GM18868 (cell line): ENCODE data around the gene ANKRD66.
A peak's percentile ranks its signal among the peaks of the same experiment; 100 is the strongest.
"Not testable (repeated sequence)": the region's sequence is repeated elsewhere in the genome, so short reads cannot be mapped to it uniquely, and the experiment has no call there.

Experiments used
- ATAC-seq: cut with Tn5 transposase; IDR thresholded peaks from one replicate; pipeline ENCODE4 v1.9.1; 2021; ENCODE audit warnings: mild to moderate bottlenecking, moderate library complexity; ENCODE audit not compliant: unreplicated experiment

The ANKRD66 gene

DNA sequence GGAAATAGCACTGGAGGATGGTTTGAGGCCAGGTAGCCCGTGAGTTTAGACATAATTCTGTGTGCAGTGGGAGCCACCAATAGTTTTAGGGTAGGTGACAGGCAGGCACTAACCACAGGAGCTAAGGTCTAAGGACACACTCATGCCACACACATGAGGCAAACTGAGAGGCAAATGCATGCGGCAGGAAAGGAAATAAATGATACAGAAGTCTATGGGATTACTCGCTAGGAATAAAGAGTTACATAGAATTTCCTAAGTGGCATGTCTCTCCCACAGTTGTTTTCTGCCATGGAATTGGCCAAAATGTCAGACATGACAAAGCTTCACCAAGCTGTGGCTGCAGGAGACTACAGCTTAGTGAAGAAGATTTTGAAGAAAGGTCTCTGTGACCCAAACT is 4.9 kb downstream of the ANKRD66 start:
- ATAC-seq = no peak

DNA sequence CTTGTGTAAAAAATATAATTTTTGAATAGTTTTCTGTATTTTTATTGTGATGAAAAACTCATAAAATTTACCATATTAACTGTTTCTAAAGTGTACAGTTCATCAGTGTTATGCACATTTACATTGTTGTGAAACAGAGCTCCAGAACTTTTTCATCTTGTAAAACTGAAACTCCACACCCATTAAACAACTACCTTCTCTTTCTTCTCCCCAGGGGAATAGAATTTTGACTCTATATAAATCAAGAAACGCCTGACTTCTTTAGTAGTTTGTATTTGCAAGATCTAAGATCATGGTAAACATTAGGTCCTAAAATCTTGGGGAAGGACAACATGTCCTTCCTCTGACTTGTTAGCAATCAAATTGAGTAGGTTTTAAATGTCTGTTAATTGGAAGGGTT is 9.1 kb downstream of the ANKRD66 start:
- ATAC-seq = no peak

DNA sequence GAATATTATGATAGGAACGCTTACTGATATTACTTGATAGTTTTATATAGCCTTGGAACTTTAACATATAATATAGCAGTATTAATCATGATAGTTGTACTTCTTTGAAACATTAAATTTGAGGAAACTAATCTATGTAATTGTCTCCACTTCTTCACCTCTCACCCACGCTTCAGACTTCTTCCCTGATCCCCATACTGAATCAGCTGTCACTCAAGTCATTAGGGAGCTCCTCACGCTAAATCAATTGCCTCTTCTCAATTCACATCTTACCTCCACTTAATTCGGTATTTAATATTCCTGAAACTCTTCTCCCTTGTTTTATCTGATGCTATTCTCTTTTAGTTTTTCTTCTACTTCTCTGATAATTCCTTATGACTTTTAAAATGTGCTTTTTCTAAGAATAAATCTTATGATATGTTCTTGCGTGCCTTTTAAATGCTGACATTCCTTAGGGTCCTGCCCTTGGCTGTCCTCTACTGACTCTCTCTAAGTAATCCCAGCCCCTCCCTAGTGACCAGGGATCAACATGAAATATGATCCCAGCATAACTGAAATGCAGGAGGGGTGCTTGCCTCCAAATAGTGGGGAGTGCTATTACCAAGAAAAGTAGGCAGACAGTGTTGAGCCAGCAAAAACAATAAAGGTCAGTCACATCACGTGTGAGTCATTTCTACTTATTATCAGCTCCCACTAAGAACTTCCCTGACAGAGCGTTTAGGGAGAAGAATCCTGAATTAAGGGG is 9.9 kb downstream of the ANKRD66 start:
- no peak for ATAC-seq

DNA sequence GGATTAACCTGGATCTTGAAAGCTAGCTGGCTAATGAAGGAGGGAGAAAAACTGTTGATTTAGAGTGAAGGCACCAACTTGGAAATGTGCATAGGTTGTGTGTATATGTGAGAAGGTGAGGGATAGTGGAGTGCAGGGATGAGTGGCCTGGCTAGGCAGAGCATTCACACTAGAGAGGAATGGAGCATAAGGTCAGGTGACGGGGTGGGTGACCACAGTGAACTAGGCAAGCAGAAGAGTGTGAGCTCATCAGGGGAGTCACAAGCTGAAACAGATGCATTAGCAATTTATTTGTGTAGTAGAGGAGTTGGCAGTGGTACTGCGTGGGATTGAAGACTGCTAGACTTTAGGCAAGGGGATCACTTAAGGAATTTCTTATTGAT is 10.5 kb downstream of the ANKRD66 start:
- ATAC-seq = no peak

DNA sequence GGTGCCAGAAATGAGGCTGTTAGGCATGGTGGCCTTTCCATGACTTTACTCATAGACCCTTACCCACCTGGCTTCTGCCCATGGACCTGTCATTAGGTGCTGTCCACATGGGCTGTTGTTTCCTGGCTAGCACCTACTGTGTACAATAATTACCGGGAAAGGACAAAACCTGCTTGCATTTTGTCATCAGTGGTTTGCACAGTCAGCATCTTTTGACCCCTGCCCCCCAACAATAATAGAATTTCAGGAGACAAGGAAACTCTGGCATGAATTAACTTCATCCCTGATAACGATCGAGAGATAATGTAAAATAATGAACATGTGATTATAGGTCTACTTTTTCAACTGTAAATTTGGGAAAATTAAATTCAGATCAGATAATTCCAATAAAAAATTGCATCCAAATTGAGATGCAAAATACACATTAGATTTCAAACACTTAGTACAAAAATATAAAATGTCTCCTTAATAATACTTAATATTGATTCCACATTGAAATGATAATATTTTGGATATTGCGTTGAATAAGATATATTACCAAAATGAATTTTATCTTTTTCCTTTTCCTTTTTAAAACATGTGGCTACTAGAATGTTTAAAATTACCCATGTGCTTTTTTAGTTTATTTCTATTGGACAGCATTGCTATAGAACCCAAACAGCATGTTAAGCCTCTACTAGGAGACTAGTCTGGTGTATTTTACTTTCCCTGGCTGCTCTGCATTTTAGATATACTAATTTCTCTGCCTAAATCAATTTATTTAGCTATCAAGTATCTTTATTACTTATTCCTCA is 12.4 kb downstream of the ANKRD66 start:
- ATAC-seq = no peak

DNA sequence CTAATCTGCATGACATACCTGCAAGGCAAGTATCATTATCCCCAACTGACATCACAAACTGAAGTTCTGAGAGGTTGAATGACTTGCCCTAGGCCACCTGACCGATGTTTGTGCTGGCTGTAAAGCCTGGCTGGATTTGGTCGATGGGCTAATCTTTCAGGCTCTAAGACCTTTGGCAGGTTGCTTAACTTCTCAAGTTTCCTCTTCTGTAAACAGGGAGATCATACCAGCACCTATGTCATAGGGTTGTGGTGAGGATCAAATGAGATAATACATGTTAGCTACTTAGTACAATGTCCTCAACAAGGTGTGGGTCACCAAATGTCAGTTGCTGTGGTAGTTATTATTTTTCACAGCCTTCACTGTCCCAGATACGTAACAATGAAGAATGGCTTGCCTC is 14.2 kb downstream of the ANKRD66 start:
- ATAC-seq = no peak

DNA sequence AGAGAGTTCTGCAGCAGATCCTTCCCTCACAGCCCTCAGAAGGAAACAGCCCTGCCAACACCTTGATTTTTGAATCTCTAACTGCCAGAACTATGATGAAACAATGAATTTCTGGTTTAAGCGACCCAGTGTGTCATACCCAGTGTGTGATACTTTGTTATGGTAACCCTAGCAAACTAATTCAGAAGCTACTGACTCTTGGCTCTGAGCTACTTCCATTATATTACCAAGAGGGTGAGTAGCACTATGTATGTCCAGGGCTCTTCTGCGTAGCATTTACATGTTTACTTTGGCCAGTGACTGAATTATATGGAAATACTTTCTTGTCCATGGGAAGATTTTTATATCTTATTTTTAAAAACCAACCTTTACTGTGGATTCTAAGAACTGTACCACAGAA is 16.7 kb downstream of the ANKRD66 start:
- no peak for ATAC-seq

DNA sequence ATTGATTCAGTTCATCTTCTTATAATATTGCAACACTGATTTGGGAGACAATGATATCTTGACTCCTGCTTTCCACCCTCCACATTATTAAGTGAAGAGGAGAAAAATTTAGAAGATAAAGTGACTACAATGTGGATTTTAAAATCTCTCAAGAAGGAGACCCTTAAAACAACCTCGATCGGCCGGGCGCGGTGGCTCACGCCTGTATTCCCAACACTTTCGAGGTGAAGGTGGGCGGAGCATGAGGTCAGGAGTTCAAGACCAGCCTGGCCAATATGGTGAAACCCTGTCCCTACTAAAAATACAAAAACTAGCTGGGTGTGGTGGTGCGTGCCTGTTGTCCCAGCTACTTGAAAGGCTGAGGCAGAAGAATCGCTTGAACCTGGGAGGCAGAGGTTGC is 17.5 kb downstream of the ANKRD66 start:
- ATAC-seq = not testable (repeated sequence)

DNA sequence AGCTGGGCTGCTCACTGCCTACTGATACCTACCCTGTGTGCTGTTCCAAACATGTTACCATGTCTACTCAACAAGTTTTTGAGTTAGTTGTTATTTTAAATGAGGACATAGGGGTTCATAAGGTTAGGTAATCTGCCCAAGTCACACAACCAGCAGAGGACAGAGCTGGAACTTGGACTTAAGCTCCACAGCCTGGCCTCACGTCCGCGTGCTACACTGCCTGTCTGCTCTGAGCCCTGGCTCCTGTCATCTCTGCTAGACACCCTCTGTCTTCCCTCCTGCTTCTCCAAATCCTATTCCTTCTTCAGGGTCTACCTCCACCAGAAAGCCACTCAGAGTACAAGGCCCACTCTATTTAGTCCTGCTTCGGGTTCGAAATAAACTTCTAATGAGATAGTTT is 18.2 kb downstream of the ANKRD66 start:
- no peak for ATAC-seq

DNA sequence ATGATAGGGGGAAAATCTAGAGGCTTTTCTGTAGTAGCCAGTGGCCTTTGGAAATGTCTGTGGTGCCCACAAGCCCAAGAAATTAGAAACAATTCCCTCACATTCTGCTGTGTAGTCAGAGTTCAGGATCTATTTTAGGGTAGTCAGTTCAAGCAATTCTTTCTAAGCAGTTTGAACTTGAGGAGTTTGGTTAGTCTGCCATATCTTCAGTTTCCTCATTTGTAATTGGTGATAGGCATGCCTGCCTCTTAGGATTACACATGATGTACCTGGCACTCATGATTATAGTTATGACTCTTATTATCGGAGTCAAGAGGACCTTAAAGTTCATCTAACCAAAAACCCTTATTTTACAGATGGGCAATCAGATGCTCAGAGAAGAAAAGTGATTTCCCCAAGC is 25.3 kb downstream of the ANKRD66 start:
- no peak for ATAC-seq

DNA sequence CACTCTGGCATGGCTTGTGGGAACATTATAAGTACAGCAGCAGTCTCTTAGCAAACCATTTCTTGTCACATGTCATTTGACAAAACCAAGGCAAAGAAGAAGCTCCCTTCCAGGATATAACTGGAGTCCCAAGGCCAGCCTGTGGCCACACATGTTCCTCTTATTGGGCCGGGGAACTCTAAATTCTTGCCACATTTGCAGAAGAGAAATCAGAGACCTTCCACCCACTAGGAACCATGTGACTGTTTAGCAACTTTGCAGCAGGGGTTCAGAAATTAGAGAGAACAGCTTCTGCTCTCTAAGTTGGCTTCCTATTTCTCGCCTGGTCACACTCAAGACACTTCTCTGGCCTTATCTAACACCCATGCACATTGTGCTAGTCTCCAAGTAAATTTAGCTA is 26.0 kb downstream of the ANKRD66 start:
- peak; percentile 77 for ATAC-seq

DNA sequence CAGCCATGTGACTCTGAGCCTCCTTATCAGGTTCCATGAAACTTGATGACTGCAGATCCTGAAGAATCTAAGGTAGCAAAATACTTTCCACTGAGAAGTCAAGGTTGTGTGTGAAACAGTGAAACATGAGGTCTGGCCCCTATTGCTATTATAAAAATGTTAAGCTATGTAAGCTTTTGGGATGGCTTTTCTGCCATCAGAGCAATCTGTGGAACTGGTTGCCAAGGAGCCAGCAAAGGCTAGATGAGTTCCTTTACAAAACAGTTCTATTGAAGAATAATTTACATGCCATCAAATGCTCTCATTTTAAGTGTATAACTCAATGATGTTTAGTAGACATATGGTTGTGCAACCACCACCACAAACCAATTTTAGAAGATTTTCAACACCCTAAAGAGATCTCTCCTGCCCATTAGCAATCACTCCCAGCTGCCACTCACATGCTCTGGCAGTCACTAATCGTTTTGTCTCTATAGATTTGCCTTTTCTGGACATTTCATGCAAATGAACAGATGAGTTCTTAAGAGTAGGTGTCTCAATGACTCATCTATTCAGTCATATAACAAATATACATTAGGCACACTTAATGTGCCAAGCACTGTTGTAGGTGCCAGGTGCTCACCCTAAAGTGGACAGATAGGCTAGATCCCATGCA is 26.6 kb downstream of the ANKRD66 start:
- peak; percentile 33 for ATAC-seq

DNA sequence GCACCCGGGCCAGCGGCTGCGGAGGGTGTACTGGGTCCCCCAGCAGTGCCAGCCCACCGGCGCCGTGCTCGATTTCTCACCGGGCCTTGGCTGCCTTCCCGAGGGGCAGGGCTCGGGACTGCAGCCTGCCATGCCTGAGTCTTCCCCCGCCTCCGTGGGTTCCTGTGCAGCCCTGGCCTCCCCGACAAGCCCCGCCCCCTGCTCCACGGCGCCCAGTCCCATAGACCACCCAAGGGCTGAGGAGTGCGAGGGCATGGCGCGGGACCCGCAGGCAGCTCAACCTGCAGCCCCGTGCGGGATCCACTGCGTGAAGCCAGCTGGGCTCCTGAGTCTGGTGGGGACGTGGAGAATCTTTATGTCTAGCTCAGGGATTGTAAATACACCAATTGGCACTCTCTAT is 28.0 kb downstream of the ANKRD66 start:
- ATAC-seq = not testable (repeated sequence)

DNA sequence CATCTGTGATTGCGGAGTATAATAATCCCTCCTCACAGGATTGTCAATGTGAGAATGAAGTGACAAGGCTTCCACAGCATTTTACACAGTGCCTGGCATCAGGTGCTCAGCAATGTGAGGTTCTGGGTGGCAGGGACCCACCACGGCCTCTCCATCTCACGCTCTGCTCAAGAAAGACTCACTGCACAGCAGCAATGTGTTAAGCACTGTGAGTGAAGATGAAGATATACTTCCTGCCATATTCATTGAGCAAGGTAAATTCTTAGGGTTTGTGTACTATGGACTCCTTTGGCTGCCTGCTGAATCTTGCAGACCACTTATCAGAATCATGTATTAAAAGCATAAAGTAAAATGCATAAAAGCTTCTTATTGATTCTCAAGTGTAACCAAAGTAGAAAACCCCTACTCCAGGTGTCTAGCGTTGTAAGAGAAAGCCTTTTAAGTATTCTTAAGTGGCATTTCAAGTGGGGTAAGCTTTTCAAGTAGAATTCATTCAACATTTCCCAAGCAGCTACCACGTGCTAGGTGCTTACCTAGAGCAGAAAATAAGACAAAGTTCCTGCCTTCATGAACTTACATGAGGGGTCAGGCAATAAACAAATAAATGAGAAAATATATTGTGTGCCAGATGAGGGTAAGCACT is 29.5 kb downstream of the ANKRD66 start:
- no peak for ATAC-seq

DNA sequence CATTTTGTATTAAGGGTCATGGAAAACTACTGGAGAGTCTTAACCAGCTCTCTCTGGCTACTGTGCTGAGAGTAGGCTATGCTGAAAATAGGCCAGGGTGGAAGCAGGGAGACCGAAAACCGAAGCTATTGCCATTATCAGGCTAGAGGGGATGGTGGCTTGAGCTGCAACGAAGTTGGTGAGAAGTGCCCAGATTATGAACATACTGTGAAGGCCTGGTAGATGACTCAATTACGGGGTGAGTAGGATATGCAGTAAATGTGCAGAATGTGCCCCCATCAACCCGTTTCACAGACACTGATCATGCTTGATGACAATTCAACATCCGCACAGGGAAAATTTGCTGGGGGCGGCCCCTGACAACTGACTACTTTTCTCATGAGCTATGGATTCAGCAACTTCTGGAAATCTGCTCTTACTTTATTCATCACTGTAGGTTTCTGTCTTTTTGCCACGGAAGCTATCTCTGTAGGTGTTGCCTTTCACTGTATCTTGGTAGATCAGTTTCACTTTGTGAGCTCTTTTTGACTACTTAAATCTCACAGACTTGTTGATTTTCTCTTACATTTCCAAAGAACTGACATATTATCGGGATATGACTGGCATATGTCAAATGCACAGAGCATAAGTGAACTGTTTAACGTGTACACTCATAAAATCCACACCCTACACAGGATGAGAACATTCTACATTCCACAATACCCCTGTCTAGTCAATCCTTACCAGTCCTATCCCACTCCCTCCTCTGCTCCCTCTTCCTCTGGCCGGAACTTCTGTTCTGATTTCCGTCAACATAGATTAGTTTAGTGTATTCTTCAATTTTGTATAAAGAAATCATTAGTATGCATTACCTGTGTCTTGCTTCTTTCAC is 31.0 kb downstream of the ANKRD66 start:
- no peak for ATAC-seq

DNA sequence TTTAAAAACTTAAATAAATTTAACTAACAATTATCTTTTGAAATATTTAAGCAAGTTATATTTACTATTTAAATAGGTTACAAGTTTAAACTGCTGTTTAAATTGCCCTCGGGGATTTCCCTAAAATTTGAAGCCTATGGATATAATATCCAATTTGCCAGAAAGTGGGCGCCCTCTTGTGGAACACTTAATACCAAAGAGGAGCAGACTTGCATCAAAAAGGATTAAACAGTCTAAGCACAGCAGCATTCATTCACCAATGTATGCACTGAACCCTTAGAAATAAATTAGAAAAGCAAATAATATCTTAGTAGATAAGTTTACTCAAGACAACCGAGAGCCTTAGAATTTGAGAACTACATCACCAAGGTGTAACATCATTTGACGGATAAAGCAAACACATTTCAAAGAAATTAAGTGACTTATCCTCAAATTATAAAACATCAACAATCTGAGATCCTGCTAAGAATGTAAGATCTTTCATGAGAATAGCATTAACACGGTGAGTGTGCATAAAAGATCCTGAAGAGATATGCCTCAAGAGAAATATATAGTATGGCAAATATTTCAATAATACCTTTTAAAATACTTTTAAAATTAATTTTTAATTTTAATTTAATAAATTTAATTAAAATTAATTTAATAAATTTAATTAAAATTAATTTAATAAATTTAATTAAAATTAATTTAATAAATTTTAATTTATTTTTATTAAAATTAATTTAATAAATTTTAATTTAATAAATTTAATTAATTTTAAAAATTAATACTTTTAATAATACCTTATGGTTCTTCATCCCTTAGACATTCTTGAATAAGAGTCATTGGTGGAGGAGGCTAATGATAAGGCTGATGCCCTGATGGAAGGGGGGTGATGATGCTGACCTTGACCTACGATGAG is 35.0 kb downstream of the ANKRD66 start:
- ATAC-seq = no peak

DNA sequence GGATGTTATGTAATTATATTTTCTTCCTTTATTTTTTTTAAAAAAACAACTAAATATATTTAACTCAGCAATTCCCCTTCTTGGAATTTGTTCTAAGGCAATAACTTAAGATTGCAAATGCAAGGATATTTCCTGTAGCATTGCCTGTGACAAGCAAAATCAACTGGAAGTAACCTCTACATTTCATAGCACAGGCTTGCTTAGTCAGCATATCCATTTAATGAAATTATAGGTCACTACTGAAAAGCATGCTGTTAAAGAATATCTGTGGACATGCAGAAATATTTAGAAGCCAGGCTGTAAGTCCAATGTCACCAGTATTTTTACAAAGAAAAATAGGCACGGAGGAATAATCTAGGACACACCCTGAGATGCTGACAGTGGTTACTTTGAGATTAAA is 37.8 kb downstream of the ANKRD66 start:
- no peak for ATAC-seq

DNA sequence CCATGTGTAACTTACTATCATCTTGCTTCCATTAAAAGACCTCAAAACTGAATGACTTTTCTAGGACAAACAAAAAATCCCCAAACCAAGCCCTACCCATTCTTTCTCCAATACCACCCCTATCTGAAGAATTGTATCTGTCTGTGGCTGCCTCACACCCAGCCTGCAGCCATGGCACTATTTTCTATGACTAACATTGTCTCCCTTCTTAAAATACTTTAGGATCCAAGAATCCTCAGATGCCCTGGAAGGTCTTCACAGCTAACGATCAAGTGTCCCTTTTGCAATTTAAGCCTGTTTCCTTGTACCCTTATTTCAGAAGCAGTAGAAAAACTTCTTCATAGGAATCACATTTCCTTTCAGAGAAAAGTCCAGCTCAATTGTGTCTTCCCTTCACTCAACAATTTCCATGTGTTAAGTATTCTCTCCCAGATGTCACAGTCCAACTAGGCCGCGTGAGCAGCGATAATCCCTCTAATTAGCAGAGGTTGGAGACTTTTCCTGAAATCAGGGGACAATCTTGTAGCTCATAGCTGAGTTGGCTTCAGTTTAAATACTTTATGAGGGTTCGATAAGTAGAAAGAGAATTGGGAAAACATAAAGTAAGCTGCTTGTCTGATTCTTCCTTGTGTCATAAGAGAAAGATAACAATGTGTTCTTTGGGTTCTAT is 41.3 kb downstream of the ANKRD66 start:
- no peak for ATAC-seq

DNA sequence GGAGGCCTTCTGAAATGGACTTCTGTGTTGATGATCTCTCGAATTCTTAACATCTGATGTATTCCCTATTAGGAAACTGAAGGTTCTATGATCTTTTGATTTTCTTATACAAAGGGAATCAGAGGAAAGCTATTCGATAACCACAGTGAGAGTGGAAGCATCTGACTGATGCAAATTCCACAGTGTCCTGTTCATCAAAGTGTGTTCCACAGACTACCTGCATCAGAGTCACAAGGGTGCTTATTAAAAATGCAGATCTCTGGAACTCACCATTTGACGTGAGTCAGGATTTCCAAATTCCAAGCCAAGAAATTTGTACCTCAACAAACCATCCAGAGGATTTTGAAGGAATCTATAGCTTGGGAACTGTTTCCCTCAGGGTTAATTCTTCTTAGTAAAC is 42.1 kb downstream of the ANKRD66 start:
- no peak for ATAC-seq
